Measurements from ENCODE around the gene UCK2.

DNA sequence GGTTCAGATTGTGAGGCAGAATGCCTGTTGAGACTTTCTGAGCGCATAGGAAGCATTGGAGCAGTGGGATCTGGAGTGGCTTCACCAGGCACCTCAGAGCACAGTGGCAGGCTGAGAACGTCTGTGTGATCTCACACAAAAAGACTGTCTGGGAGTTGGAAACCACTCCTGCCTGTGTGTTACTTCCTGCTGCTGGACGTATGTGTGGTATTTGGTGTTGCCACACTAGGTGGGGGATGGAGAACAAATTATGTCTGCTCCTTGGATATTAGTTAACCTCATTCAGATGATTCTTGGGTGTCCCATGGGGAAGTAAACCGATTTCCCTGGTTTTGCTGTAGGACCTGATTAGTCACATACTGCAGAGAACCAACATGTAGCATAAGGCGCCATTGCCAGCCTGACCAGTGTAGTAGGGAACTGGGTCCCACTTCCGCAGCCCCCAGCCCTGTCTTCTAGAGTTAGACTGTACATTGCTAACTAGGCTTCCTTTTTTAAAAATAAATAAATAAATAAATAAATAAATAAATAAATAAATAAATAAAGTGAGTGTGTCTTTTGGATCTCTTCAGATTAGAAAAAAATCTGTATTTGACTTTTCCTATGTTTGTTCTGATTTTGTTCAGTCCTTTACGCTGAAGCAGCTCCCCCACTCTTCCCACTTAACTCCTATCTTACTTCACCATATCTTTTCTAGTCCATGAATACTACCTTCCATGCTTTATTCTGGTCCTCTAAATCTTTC, 26.9 kb downstream of the UCK2 start:
- TF ChIP-seq CEBPB (IDR thresholded peaks at IDR 0.05; ENCODE audit: borderline replicate concordance in 1 of 2, low read depth in 2 of 2, low read length in 2 of 2) (no peak), TARDBP (IDR thresholded peaks at IDR 0.05; ENCODE audit: borderline replicate concordance) (no peak)
- TF ChIP-seq, protein P1, sequence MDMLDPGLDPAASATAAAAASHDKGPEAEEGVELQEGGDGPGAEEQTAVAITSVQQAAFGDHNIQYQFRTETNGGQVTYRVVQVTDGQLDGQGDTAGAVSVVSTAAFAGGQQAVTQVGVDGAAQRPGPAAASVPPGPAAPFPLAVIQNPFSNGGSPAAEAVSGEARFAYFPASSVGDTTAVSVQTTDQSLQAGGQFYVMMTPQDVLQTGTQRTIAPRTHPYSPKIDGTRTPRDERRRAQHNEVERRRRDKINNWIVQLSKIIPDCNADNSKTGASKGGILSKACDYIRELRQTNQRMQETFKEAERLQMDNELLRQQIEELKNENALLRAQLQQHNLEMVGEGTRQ (IDR thresholded peaks at IDR 0.05; ENCODE audit: borderline replicate concordance, low read depth, low read length): no peak
